ENCODE measurements around the gene ITGA2.

ITGA2 gene

DNA sequence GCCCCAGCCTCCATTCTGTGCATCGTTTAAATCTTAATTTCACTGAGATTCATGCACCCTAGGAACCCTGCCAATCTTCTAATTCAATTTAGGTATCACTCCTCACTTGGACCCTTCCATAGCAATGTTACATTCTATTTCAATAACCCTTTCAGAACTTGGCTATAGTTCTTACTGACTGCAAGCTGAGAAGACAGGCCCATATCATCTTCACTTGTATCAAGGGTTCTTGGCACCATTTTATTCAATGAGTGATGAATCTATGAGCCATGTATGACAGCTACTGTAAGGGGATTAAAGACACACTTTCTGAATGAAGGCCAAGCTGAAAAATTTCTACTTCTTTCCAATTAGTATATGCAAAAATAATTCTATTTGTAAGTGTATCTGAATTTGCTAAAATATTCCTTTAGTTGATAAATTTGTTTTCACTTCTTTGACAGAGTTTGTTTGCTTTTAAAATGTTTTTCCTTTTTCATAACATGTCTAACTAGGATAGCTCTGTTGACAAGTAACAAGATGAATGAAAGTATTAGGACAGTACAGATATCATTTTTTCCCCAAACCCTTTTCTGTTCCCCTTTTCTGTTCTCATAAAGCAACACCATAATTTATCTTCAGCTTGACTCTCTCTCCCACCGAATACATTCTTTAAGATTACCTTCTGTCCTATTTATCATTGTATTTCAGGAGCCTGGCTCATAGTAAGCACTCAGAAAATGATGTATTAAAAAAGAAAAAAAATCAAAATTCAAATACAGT lies 9.6 kb downstream of the ITGA2 start:
- Histone ChIP-seq H3K9me3 (ENCODE audit: control insufficient read depth, low read length) (no peaks in the 10 kb centered on the region), H3K4me1 (ENCODE audit: control insufficient read depth, insufficient read depth, low read length, poor library complexity, severe bottlenecking) (no peaks in the 10 kb centered on the region), H3K36me3 (ENCODE audit: control insufficient read depth, insufficient read depth, low read length) (no peaks in the 10 kb centered on the region), H3K27me3 (replicated peaks; ENCODE audit: control insufficient read depth, insufficient read depth, low read length, poor library complexity, severe bottlenecking) (no peaks in the 10 kb centered on the region), H3K27ac (ENCODE audit: insufficient read depth, low read length, poor library complexity, severe bottlenecking) (no peak overlapping the region), H3K4me3 (ENCODE audit: insufficient read depth, low read depth, low read length, poor library complexity, severe bottlenecking) (no peak overlapping the region)
- no peak for DNase-seq

DNA sequence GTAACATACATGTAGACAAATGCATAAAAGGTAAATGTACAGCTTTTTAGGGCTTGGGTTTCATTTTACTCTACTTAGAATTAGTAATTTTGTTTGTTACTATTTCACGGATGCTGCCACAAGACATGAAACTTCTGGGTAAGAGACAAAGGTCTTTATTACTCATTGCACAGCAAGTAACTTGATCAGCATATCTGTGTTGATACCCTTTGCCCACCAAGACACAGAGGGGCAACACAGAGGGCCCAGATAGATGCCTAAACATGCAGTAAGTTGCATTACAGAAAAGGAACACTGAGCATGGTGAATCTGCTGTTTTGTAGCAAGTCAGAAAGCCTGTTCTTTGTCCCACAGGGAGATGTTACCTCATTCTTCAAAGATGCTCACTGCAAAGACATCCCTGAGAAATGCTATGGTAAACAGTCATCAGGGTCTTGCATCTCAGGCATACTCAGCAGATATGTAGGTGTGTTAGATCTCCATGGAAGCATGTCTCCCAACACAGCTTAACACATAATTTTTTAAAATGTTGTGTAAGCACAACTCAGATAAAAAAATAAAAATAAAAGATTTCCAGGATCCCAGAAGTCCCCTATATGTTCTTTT lies 10.3 kb downstream of the ITGA2 start:
- H3K36me3 ChIP-seq (ENCODE audit: control insufficient read depth, insufficient read depth, low read length) = no peaks in the 10 kb centered on the region
- no peaks in the 10 kb centered on the region for H3K4me1 ChIP-seq (ENCODE audit: control insufficient read depth, insufficient read depth, low read length, poor library complexity, severe bottlenecking)
- no peak for DNase-seq
- H3K9me3 ChIP-seq (ENCODE audit: control insufficient read depth, low read length) = no peaks in the 10 kb centered on the region
- no peak overlapping the region for H3K27ac ChIP-seq (ENCODE audit: insufficient read depth, low read length, poor library complexity, severe bottlenecking)
- H3K4me3 ChIP-seq (ENCODE audit: insufficient read depth, low read depth, low read length, poor library complexity, severe bottlenecking) = no peak overlapping the region
- no peaks in the 10 kb centered on the region for H3K27me3 ChIP-seq (replicated peaks; ENCODE audit: control insufficient read depth, insufficient read depth, low read length, poor library complexity, severe bottlenecking)

DNA sequence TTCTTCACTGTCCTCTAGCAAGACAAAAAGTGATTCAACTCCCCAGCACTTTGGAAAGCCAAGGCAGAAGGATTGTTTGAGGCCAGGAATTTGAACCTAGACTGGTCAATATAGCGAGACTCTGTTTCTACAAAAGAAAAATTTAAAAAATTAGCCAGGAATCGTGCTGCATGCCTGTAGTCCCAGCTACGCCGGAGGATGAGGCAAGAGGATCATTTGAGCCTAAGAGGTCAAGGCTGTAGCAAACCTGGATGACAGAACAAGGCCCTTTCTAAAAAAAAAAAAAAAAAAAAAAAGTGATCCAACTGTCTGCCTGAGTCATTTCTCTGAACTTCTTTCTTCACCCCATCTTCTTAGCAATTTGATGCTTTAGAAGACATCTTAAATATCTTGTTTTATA lies 12.4 kb downstream of the ITGA2 start:
- DNase-seq = no peak
- Histone ChIP-seq H3K9me3 (ENCODE audit: control insufficient read depth, low read length) (no peaks in the 10 kb centered on the region), H3K4me1 (ENCODE audit: control insufficient read depth, insufficient read depth, low read length, poor library complexity, severe bottlenecking) (no peaks in the 10 kb centered on the region), H3K27me3 (replicated peaks; ENCODE audit: control insufficient read depth, insufficient read depth, low read length, poor library complexity, severe bottlenecking) (no peaks in the 10 kb centered on the region), H3K36me3 (ENCODE audit: control insufficient read depth, insufficient read depth, low read length) (no peaks in the 10 kb centered on the region), H3K4me3 (ENCODE audit: insufficient read depth, low read depth, low read length, poor library complexity, severe bottlenecking) (no peak overlapping the region), H3K27ac (ENCODE audit: insufficient read depth, low read length, poor library complexity, severe bottlenecking) (no peak overlapping the region)

DNA sequence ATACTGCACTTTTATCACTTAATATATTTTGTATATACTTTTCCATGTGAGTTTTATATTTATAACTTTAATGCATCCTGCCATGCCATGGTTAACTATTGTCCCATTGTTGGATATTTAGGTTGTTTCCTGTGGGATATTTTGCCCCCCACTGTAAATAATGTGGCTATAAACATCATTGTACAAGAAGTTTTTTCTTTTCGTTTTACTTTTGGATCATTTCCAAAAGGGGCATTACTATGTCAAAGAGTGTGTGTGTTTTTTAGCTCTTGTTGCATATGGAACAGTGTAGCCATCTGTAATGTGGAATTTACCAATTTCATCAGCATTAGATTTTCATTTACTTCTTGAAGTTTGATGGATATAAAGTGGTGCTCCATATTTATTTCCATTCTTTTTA lies 13.3 kb downstream of the ITGA2 start:
- Histone ChIP-seq H3K36me3 (ENCODE audit: control insufficient read depth, insufficient read depth, low read length) (no peaks in the 10 kb centered on the region), H3K9me3 (ENCODE audit: control insufficient read depth, low read length) (no peaks in the 10 kb centered on the region), H3K27ac (ENCODE audit: insufficient read depth, low read length, poor library complexity, severe bottlenecking) (no peak overlapping the region), H3K27me3 (replicated peaks; ENCODE audit: control insufficient read depth, insufficient read depth, low read length, poor library complexity, severe bottlenecking) (no peaks in the 10 kb centered on the region), H3K4me1 (ENCODE audit: control insufficient read depth, insufficient read depth, low read length, poor library complexity, severe bottlenecking) (no peaks in the 10 kb centered on the region), H3K4me3 (ENCODE audit: insufficient read depth, low read depth, low read length, poor library complexity, severe bottlenecking) (no peak overlapping the region)
- DNase-seq = no peak

DNA sequence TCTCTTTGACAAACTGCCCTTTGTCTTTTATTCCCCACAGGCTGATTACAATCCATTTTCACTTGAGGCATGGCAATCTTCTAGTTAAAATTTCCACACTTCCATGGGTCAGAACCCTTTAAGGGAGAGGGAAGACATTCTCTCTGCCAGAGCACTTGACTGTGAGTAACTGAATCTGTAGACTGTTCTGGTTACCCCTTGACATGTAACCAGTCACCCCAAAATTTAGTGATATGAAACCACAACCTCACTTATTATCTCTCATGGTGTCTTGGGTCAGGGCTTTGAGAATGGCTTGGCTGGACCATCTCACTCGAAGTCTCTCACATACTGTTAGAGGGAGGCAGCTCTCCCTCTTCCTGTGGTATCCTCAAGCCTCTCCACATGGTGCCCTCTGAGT lies 14.0 kb downstream of the ITGA2 start:
- Histone ChIP-seq H3K4me3 (ENCODE audit: insufficient read depth, low read depth, low read length, poor library complexity, severe bottlenecking) (no peak overlapping the region), H3K27ac (ENCODE audit: insufficient read depth, low read length, poor library complexity, severe bottlenecking) (no peak overlapping the region), H3K4me1 (ENCODE audit: control insufficient read depth, insufficient read depth, low read length, poor library complexity, severe bottlenecking) (no peaks in the 10 kb centered on the region), H3K27me3 (replicated peaks; ENCODE audit: control insufficient read depth, insufficient read depth, low read length, poor library complexity, severe bottlenecking) (no peaks in the 10 kb centered on the region), H3K36me3 (ENCODE audit: control insufficient read depth, insufficient read depth, low read length) (no peaks in the 10 kb centered on the region), H3K9me3 (ENCODE audit: control insufficient read depth, low read length) (no peaks in the 10 kb centered on the region)
- DNase-seq = no peak

DNA sequence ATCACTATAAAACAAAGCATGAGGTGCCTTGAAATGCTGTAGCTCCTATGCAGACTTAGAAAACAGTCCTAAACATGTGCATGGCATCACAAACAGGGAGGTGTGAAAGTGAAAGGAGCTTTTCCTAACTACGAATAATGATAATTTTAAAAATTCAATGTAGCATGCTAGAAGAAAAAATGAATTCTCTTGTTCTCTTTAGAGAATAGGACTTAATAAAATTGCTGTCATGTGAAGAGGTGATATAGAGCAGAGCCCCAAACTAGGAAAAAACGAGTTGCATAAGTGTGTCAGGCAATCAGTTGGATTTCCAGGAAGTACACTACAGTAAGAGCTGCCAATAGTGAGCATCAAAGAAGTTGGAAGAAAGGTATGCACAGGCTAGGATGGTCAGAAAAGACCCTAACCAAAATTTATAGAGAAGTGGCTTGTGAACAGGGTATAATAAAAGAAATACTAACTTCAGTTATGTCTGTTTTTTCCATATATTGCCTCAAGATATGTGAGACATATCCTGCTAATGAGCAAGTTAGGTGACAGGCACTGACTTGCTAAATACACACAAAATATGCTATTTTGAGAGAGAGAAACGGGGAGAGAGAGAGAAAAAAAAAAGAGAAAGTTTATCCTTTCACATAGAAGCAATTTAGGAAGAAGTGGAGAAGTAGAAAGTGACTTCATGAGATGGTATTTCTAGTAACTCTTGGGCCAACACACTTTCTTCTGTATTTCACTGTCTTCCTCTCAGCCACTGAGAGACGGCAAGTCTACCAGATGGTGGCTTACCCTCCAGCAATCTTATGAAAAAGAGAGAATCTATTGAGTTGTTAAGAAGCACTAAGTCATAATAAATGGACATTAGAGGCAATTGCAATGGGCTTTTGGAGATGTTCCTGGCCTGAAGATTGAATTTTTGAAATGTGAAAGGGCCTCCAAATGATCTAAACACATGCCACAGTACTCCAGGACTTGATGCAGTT lies 18.0 kb downstream of the ITGA2 start:
- no peaks in the 10 kb centered on the region for H3K4me1 ChIP-seq (ENCODE audit: control insufficient read depth, insufficient read depth, low read length, poor library complexity, severe bottlenecking)
- no peak overlapping the region for H3K4me3 ChIP-seq (ENCODE audit: insufficient read depth, low read depth, low read length, poor library complexity, severe bottlenecking)
- no peaks in the 10 kb centered on the region for H3K9me3 ChIP-seq (ENCODE audit: control insufficient read depth, low read length)
- DNase-seq = no peak
- no peaks in the 10 kb centered on the region for H3K27me3 ChIP-seq (replicated peaks; ENCODE audit: control insufficient read depth, insufficient read depth, low read length, poor library complexity, severe bottlenecking)
- H3K36me3 ChIP-seq (ENCODE audit: control insufficient read depth, insufficient read depth, low read length) = no peaks in the 10 kb centered on the region
- H3K27ac ChIP-seq (ENCODE audit: insufficient read depth, low read length, poor library complexity, severe bottlenecking) = no peak overlapping the region

DNA sequence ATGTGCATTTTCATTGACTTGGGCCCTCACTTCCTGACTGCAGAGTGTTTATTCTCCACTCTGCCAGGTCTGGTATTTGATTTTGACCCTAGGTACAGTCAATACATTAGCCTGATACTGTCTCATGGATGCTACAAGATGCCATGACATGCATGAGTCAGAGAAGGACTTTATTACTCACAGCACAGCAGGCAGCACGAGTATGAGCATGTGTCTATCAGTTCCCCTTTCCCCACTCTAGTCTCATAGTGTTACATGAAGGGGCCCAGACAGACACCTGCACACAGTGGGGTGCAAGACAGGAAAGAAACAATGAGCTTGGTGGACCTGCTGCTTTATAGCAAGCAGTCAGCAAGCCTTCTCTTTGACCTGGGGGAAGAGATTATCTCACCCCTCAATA lies 19.6 kb downstream of the ITGA2 start:
- Histone ChIP-seq H3K27me3 (replicated peaks; ENCODE audit: control insufficient read depth, insufficient read depth, low read length, poor library complexity, severe bottlenecking) (no peaks in the 10 kb centered on the region), H3K4me3 (ENCODE audit: insufficient read depth, low read depth, low read length, poor library complexity, severe bottlenecking) (no peak overlapping the region), H3K4me1 (ENCODE audit: control insufficient read depth, insufficient read depth, low read length, poor library complexity, severe bottlenecking) (no peaks in the 10 kb centered on the region), H3K9me3 (ENCODE audit: control insufficient read depth, low read length) (no peaks in the 10 kb centered on the region), H3K36me3 (ENCODE audit: control insufficient read depth, insufficient read depth, low read length) (no peaks in the 10 kb centered on the region), H3K27ac (ENCODE audit: insufficient read depth, low read length, poor library complexity, severe bottlenecking) (no peak overlapping the region)
- DNase-seq = no peak

DNA sequence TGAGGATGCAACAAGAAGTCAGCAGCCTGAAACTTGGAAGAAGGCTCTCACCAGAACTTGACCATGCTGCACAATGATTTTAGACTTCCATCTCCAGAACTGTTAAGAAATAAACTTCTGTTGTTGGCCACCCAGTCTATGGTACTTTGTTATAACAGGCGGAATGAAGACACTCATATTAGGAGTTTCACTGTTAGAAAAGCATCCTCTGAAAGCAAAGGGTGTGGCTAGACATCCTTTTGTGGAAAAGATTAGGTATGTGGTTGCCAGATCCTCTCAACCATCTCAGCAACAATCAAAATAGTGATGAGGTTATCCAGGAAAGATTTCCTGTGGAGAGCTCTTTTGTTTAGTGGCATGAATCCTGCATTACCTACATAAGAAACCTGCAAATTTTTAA lies 20.7 kb downstream of the ITGA2 start:
- Histone ChIP-seq H3K9me3 (ENCODE audit: control insufficient read depth, low read length) (no peaks in the 10 kb centered on the region), H3K4me3 (ENCODE audit: insufficient read depth, low read depth, low read length, poor library complexity, severe bottlenecking) (no peak overlapping the region), H3K27ac (ENCODE audit: insufficient read depth, low read length, poor library complexity, severe bottlenecking) (no peak overlapping the region), H3K27me3 (replicated peaks; ENCODE audit: control insufficient read depth, insufficient read depth, low read length, poor library complexity, severe bottlenecking) (no peaks in the 10 kb centered on the region), H3K4me1 (ENCODE audit: control insufficient read depth, insufficient read depth, low read length, poor library complexity, severe bottlenecking) (no peaks in the 10 kb centered on the region), H3K36me3 (ENCODE audit: control insufficient read depth, insufficient read depth, low read length) (no peaks in the 10 kb centered on the region)
- DNase-seq = no peak

DNA sequence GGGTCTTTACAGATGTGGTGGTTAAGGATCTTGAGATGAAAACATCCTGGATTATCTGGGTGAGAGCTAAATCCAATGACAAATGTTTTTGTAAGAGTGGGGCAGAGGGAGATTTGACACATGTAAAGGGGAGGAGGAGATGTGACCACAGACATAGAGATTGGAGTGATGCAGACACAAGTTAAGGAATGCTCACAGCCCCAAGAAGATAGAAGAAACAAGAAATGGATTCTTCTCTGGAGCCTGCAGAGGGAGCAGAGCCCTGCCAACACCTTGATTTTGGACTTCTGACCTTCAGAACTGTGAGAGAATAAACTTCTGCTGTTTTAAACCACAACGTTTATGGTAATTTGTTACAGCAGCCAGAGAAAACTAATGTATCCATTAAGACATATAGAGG lies 21.7 kb downstream of the ITGA2 start:
- no peaks in the 10 kb centered on the region for H3K9me3 ChIP-seq (ENCODE audit: control insufficient read depth, low read length)
- no peaks in the 10 kb centered on the region for H3K36me3 ChIP-seq (ENCODE audit: control insufficient read depth, insufficient read depth, low read length)
- no peak overlapping the region for H3K4me3 ChIP-seq (ENCODE audit: insufficient read depth, low read depth, low read length, poor library complexity, severe bottlenecking)
- no peak for DNase-seq
- no peaks in the 10 kb centered on the region for H3K27me3 ChIP-seq (replicated peaks; ENCODE audit: control insufficient read depth, insufficient read depth, low read length, poor library complexity, severe bottlenecking)
- no peak overlapping the region for H3K27ac ChIP-seq (ENCODE audit: insufficient read depth, low read length, poor library complexity, severe bottlenecking)
- no peaks in the 10 kb centered on the region for H3K4me1 ChIP-seq (ENCODE audit: control insufficient read depth, insufficient read depth, low read length, poor library complexity, severe bottlenecking)

DNA sequence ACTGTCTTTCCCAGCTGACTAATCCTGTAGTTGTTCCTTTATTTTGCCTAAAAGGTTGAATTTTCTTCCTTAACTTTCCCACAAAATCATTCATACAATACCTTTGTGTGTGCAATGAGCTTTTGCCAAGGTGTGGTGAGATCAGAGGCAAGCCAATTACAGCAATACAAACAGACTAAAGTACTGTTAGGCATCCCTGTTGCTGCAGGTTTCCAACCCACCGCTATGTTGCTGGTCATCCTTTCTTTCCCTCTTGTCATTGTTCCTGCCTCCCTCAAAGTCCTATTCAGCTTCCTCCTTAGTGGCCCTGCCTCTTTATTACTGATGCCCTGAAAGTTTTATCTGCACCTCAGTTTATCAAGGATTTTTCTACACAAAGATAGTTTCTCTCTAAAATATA lies 22.1 kb downstream of the ITGA2 start:
- Histone ChIP-seq H3K9me3 (ENCODE audit: control insufficient read depth, low read length) (no peaks in the 10 kb centered on the region), H3K27ac (ENCODE audit: insufficient read depth, low read length, poor library complexity, severe bottlenecking) (no peak overlapping the region), H3K27me3 (replicated peaks; ENCODE audit: control insufficient read depth, insufficient read depth, low read length, poor library complexity, severe bottlenecking) (no peaks in the 10 kb centered on the region), H3K4me1 (ENCODE audit: control insufficient read depth, insufficient read depth, low read length, poor library complexity, severe bottlenecking) (no peaks in the 10 kb centered on the region), H3K4me3 (ENCODE audit: insufficient read depth, low read depth, low read length, poor library complexity, severe bottlenecking) (no peak overlapping the region), H3K36me3 (ENCODE audit: control insufficient read depth, insufficient read depth, low read length) (no peaks in the 10 kb centered on the region)
- DNase-seq = no peak
